Medulla oblongata (tissue), 1 donor: ENCODE measurements around the gene ST3GAL4.
A peak's percentile ranks its signal among the peaks of the same experiment; 100 is the strongest.
"Not testable (repeated sequence)": the region's sequence is repeated elsewhere in the genome, so short reads cannot be mapped to it uniquely, and the experiment has no call there.

ENCODE experiments used
- DNase-seq: peaks from one replicate; pipeline ENCODE4 v3.0.0-alpha.2; 2015; ENCODE audit errors: extremely low spot score

Gene ST3GAL4

DNA sequence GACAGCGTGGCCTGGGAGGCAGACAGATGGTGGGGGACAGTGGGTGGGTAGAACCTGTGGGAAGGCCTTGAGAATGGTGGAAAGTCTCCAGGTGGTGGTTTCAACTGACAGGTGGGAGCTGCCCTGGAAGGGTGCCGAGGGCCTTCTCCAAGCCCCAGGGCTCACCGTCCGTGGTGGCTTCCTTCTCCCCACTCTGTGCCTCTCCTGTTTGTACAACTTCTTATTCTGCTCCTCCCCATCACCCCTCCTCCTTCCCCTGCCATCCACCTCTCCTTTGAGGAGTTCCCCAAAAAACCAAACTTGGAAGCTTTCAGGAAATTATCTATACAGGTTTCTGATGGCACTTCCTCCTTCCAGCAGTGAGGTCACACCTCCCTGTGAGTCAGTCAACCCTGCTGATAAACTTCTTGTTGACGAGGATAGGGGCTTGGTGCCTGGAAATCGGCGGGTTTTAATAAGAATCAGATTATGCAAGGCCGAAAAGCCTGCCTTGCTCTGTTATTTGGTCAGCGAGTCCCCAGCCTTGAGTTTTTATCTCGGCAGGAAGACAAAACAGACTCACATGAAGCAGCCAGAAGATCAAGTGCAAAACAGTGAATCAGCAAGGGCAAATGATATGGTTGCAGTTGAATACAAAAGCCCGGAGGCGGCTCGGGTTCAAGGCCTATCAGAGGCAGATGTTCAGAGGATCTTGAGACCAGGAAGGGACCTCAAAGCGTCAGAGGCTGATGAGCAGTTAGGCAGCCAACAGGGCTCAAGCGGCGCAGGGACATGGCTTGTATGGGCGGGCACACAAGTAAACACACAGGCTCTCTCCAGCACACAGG lies 9.5 kb upstream of the ST3GAL4 start:
- no peak for DNase-seq

DNA sequence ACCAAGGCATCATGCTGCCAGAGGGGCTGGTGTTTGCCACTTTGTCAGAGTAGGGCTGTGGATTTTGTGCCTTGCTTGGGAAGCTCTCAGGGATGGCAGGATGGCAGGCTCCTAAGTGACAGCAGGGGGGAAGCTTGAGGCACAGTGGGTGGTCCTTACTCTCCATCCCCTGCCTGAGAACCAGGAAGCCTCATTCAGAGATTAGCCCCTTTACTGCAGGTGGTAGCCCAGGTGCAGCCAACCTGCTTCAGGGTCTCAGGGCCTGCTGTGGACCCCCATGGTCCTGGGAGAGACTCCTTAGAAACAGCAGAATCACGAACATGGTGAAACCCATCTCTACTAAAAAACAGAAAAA lies 8.9 kb upstream of the ST3GAL4 start:
- no peak for DNase-seq

DNA sequence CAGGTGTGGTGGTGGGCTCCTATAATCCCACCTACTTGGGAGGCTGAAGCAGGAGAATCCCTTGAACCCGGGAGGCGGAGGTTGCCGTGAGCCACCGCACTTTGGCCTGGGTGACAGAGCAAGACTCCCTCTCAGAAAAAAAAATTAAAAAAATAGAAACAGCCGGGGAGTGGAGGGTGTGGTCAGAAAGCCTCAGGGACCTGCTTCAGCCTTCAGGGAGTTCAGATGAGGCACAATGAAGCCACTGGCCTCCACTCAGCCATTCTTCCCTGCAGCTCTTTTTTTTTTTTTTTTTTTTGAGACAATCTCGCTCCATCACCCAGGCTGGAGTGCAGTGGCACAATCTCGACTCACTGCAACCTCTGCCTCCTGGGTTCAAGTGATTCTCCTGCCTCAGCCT lies 8.5 kb upstream of the ST3GAL4 start:
- not testable (repeated sequence) for DNase-seq

DNA sequence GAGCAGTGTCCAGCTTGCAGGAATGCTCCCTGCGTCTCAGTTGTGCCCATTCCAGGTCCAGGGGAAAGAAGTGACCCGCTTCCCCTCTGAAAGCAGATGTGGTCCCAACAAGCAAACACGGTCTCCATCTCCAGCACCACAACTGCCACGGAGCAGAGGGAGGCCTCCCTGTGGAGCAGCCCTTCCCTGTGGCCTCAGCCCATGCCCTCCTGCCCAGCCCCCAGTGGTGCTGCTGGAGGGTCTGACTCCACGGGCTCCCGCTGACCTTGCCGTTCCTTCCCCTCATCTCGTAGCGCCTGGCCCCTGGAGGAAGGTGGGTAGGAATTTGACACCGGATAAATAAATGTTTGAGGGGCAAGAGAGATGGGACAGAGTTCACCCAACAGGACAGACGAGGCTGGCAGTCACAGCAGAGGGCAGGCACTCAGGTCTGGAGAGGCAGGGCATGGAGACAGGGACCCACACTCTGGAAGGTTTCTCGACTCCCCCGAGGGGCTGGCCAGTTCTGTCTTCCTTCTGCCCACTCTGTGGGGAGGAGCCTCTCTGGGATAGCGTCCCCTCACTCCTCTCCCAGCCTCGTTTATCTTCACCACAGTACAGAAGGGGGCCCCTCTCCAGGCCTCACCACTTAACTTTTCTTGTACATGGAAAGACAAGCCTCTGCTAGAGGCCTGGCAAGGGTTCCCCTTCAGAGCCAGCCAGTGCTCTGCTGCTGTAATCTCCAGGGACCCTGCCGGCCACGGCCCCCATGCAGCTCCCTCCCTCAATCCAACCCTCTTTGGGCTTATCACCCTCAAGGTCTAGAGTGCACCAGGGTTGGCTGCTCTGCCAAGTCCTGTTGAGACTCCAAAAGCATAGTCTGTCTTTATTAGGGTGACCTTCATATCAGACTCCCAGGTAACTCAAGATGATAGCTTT lies 7.5 kb upstream of the ST3GAL4 start:
- DNase-seq, result no peak

DNA sequence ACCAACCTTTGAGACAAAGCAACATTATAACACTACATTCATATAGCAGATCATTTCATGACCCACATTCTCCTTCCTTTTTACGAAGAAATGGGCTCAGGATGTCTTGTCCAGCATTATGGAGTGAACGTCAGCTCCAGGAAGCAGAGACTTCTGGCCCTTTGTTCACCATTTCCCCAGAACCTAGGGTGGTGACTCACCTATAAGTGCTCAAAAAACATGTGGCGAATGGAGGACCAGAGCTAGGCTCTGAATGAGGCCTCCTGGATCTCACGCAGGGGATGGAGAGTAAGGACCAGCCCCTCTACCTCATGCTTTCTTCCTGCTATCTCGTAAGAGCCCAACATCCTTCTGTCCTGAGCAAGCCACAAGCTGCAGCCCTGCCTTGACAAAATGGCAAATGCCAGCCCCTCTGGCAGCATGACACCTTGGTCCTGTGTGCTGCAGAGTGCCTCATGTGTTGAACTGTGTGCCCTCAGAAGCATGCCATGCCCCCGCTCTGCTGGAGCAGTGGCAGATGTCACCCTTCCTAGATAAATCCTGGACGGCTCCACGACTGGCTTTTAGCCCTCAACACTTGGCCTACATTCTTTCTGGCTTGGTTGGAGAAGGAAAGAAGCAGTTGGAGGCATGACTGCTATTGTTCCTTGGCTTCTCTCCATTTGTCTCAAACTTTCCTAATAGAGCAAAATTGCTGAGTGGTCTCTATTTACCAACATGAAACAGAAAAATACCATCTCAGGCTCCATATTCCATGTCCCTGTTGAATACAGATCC lies 6.5 kb upstream of the ST3GAL4 start:
- peak; percentile 44 for DNase-seq

DNA sequence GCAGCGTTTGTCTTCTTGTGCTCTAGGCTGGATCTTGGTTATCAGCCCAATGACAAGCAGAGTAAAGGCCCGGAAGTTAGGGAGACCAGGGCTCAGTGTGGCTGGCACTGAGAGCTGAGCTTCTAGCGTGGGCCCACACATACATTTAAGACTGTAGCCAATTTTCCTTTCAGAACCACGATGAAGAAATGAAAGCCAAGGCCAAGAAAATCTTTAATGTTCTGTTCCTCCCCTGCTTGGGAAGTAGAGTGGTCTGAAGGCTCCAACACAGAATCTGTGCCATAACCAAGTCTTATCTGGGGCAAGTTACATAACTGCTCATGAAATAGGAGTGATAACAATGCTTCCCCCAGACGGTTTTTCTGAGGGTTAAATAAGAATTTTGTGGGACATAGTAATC lies 4.7 kb upstream of the ST3GAL4 start:
- DNase-seq, result no peak

DNA sequence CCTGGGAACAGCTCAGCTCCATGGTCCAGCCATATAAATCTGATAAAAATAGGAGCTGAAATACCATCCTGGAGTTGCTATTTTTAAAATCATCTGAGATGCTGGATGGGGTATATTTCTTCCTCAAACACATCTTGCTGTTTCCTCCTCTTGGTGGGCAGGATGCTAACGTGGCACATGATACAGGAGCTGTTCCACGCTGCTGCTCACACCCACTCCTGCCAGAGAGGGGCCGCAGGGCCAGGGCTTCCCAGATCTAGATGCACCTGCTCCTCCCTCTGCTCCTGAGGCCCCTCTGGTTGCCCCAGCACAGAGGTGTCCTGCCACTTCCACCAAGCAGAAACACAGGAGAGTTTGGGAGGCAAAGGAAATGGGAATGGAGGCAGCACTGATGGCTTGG lies 3.3 kb upstream of the ST3GAL4 start:
- DNase-seq, result no peak

DNA sequence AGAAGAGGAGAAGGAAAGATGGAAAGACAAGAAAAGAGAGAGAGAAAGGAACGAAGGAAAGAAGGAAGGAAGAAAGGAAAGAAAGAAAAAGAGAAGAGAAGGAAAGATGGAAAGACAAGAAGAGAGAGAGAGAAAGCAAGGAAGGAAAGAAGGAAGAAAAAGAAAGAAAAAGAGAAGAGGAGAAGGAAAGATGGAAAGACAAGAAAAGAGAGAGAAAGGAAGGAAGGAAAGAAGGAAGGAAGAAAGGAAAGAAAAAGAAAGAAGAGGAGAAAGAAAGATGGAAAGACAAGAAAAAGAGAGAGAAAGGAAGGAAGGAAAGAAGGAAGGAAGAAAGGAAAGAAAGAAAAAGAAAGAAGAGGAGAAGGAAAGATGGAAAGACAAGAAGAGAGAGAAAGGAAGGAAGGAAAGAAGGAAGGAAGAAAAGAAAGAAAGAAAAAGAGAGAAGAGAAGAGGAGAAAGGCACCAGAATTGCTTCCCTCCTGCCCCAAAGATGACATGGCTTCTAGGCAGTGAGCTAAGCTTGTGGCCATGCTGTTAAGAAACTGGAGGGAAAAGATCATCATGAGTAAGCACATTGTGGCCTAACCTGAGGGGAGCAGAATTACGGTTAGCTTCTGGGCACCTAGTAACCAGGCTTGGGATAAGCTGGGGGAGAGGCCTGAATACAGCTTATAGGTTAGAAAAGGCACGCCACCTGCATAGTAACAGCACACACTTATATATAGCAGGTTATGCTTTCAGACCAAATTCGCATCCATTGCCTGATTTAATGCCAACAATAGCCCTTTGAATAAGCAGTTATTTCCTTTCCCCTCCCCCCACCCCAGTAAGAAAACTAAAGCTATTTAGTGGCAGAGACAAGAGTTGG lies 2.3 kb upstream of the ST3GAL4 start:
- DNase-seq, result no peak

DNA sequence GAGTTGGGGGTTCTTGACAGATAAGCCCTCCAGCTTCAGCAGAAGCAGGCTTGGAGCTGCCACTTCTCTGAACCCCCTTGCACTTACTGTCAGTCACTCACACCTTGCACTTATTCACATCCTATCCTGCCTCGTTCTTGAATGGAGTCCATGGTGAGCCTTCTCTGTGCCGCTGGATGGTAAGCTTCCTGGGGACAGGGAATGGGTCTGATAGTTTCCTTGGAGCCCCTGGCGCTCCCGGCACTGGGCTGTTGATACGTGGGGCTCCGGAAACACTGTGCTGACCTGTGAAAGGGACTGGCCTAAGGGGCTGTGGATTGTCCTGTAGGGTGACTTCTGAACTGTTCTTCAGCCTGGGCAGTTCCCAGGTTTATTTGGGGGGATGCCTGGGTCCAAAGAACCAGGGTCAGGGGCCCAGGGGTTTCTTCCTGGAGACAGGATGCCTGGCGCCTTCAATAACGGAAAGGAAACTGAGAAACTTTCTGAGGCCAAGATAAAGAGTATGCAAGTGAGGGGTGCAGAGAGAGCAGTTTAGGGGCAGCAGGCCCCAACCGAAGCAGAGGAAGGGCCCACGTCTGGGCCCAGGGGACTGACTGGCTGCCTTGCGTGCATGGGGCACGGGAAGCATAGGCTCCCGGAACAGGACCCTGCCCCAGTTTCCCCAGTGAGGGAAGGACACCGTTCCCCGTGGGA lies 709 bp upstream of the ST3GAL4 start:
- no peak for DNase-seq

DNA sequence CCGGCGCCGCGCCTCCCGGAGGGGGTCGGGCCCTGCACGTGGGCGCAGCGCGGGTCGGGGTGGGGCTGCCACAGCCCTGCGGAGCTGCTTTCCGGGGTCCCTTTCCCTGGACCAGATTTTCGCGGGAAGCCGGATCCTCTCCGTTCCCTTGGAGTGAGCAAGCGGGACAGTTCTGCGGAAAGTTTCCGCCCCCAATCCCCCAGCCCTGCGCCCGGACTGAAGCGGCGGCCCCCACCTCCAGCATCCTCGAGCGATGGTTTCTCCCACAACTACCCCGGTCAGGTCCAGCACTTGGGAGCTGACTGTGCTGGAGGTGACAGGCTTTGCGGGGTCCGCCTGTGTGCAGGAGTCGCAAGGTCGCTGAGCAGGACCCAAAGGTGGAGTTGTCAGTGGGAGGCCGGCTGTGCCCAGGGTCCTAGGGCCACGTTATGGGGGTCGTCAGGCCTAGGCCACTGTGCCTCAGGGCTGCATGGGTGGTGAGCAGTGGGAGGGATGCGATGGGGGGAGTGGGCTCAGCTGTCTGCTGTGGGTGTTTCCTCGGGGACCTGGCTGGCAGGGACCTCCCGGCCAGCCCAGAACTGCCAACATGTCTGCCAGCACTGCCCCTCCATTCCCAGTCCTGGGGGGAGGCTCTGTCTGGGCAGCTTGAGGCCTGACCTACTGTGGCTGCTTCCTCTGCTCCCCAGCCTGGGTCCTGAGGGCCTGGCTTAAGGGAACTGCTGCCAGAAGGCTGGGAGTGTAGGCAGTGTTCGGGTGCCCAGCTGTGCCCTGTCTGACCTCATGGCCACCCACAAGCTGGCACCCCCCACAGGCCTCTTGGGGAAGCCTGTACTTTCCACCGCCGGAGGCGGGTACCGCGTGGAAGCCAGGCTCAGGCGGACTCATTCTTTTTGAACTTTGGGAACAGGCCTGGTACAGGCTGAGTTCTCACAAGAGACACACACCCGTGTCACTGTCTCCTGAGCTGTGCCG lies 726 bp downstream of the ST3GAL4 start:
- DNase-seq, result peak; percentile 86

DNA sequence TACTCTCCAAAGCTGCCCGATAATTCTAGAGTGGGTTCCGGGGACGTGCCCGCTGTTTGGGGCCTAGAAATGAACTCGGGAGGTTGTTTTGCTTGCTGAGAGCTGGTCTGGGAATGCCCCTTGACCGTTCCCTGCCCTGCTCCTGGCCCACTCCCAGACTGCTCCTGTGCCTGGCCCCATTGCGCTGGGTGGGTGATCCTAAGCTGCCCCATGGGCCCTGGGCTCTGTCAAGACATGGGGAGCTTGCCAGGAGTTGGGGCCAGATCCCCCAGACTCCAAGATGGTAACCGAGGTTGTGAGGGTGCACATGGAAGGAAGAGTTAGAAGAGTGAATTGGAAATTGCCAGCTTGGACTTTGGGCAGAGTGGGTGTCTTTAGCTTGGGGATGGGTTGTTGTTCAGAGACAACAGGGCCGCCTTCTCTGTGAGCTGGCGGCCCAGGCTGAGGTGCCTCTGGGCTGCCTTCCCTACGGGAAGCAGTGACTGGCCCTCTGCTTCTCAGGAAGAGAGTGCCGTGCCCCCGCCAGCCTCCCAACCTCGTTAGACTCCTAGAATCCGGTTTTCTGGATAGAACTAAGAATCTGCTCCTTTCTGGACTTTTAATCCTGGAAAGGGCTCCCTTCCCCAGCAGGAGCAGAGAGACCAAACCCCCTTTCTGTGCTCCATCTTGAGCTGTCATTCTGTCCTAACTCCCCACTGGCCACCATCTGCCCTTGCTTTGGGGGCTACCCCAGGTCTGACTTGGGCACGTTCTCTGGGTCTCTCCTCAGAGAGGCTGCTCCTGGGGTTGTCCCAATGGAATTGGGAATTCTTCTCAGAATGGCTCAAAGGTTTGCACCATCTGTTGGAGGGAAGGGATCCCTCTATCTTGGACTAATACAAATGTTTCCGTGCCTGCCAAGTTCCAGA lies 1.8 kb downstream of the ST3GAL4 start:
- DNase-seq, result no peak

DNA sequence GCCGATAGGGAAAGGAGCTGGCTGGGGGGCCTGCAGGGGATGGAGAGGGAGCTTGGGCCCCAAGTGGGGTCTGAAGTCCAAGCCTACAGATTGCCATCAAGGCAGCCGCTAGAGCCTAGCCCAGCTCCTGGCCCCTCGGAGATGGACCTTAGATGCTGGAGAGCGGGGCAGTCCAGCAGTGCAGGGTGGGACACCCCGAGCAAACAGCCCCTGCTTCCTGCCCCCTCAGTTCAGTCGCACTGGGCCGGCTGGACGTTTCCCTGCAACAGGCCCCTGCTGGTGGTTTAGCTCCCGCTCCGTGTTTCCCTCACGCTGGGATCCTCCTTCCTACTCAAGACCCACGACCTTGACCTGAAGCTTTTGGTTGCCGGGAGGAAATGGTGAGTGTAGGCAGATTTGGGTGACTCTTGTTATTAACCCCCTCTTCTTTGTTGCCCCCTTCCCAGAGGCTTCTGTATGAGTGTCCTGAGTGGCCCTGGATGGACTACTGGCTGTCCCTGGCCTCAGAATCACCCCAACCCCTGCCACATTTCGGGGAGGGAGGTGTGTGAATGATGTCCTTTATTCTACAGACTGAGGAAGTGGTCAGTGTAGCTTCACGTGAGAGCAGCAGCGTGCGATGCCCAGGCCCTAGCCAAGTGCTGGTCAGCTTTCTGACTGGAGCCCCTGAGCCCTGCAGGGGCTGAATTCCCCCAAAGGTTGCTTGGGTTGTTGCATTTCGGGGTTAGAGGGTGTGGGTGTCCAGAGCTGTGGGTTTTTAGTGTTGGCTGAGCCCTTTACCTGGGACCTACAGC lies 2.7 kb downstream of the ST3GAL4 start:
- DNase-seq, result no peak

DNA sequence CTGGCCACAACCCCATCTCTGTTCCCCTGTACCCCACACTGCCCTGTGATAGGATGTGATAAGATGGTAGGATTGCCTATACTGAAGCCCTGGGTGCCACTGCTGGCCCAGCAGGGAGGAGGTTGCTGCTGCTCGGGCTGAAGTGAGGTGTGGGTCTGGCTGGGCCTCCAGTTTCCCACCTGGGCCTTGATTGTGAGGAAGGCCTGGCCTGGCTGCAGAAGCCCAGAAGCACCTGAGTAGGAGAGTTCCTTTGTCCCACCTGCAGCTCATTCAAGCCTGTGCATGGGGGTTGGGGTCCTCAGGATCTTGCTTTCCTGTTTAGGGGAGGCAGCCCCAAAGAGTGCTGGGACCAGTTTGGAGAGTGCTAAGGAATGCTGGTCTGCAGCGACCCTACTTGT lies 3.3 kb downstream of the ST3GAL4 start:
- DNase-seq, result no peak

DNA sequence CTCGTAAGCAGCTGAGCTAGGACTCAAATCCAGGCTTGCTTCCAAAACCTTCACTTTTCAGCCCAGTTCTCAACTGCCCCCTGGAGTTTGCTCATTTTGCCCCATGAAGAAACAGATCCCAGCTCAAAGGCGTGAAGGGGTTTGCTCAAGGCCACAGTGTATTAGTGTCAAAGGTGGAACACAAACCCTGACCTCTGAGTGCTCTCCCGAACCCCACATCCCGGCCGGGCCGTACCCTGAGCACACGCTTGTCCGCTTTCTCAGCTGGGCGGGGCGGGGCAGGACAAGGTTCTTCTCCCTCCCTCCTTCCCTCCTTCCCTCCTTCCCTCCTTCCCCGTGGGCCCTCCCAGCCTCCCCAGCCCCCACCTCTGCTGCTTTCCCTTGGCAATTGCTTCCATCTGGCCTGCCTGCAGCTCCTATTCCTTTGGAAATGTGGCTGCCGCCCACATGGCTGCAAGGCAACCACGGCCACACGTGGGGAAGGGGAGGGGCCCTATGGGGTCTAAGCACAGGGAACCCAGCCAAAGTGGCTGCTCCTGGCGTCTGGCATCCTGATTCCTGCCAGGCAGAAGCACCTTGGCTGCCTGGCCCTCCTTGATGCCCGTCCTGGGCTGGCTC lies 4.1 kb downstream of the ST3GAL4 start:
- peak; percentile 78 for DNase-seq

DNA sequence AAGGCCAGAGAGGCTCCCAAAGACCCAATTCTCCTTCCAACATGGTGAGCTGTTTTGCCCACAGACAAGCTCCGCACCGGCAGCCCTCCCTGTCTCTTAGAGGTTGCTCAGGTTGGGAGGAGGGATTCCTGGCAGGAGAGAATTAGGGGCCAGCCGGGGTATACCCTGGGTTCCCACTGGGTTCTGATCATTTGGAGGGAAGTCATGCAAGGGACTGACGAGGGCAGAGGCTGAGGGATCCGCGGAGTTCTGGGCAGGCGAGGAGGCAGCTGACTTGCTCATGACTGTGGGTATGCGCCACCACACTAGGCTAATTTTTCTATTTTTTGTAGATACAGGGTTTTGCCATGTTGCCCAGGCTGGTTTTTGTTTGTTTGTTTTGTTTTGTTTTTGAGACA lies 4.6 kb downstream of the ST3GAL4 start:
- DNase-seq, result no peak

DNA sequence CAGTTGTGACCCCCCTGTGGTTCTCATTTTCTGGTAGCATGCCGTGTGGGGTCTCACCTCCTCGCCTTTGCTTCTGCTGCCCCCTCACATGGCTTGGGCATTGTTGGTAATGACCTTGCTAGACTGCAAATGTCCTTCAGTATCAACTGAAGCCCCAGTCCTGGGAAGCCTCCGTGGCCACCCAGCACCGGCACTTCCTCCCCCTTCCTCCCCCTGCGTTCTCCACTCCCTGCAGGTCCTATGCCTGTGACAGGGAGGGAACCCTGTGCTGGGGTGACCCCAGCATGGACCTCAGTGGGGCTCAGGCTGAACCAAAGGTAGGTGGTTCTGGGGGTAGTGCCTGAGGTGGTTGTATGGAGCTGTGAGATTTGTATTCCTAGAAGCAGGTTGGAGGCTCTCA lies 5.9 kb downstream of the ST3GAL4 start:
- no peak for DNase-seq
